ENCODE measurements around the gene DLGAP1.
"Not testable (repeated sequence)": the region's sequence is repeated elsewhere in the genome, so short reads cannot be mapped to it uniquely, and the experiment has no call there.

The DLGAP1 gene

DNA sequence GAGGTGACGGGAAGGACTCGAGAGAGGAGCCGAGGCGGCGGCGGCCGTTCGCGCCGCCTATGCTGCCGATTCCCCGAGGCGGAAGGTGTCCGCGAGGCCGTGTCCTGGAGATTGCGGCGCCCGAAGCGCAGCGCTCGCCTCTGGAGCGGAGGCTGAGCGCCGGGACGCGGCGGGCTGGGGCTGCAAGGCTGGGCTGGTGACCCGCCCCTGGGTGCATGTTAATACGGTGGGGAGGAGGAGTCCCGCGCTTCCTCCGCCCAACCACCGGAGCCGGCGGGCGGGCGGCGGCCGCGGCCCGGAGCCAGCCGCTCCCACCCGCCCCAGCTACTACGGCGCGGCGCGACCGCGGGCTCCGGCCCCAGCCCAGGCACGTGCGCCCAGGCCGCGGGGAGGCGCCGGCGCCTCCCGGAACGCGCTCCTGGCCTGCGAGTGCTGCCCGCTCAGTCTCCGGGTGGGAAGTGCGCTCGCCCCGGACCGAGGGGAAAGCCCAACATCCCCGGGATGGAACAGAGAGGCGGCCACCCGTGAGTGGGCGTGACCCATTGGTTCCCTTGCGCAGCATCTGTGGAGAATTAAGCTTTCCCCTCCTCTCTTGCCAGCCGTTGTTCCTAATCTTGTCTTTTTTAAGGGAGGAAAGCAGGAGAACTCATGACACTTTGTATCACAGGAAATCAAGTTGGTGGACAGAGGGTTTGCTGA is at the start of gene DLGAP1:
Gene DLGAP1 (minus strand): TSS at position 195 of the 699 bp plus-strand sequence.
- no peak for DNase-seq (ENCODE audit: low spot score)

DNA sequence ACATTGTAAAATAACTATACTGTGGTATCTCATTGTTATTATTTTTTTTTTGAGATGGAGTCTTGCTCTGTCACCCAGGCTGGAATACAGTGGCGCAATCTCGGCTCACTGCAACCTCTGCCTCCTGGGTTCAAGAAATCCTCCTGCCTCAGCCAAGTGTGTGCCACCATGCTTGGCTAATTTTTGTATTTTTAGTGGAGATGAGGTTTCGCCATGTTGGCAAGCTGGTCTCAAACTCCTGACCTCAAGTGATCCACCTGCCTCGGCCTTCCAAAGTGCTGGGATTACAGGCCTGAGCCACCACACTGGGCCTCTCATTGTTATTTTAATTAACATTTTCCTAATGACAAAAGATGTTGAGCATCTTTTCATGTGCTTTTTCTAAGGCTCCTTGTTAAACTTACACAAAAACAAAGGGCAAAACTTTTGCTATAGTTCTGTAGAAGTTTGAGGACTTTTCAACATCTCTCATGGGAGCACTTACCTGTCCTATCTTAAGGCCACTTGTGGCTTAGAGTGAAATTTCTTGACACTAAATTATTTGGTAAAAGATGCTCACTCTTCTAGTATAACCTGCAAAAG is 39.7 kb upstream of the DLGAP1 start:
- not testable (repeated sequence) for DNase-seq (ENCODE audit: low spot score)

DNA sequence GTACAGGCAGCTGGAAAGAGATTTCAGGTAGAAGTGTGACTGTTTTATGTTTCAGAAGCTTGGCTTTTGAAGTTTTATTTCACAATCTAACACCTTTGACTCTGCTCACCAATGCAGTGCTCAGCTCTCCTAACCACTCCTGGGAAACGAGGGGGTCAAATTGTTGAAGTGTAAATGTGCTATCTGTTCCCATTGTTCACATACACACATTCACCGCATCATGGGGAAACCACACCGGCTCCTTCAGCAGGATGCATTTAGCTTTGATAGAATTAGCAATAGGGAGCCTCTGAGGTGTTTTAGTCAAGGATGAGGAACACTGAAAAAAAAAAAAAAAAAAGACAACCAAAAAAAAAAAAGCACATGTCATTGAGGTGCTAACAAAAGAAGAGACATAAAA is 13.4 kb upstream of the DLGAP1 start:
- DNase-seq (ENCODE audit: low spot score): no peak

GRCh38 chr18:4454537-4455112 is 482 bp downstream of the DLGAP1 start:
- no peak for DNase-seq (ENCODE audit: low spot score)

DNA sequence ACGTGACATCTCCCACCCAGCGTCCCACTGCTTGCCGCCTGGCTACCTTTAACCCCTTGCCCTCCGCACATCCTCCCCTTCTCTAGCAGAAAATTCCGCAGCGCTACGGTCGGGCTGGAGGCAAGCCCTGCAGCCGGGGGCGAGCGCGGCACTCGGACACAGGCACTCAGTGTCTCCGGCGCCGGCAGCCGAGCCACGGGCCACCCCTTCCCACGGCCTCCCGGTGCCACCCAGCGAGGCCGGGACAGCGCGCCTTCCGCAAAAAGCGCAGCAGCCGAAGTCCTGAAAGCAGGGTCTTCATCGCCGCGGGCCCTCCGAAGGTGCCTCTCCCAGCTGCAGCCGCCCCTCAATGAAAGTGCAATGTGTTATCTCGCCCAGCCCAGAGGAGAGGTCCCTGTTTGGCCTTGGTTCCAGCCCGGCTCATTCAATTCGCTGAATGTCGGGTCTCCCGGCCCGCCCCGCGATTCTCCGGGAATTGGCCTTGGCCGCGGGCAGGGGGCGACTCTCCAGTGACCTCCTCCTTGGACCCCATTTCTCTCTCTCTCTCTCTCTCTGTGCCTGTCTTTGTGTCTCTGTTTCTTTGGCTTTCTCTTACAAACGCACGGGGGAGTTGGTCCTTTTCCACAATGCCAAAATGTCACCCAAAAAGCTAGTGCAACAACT is 1.1 kb downstream of the DLGAP1 start:
- no peak for DNase-seq (ENCODE audit: low spot score)

GRCh38 chr18:4453567-4453873 is 1.6 kb downstream of the DLGAP1 start:
- no peak for DNase-seq (ENCODE audit: low spot score)

GRCh38 chr18:4450065-4450658 is 4.9 kb downstream of the DLGAP1 start:
- DNase-seq (ENCODE audit: low spot score): no peak

- DNase-seq (ENCODE audit: low spot score): no peak
These were observed 9.2 kb downstream of the DLGAP1 start for GRCh38 chr18:4445902-4446301.

GRCh38 chr18:4444306-4444705 is 10.8 kb downstream of the DLGAP1 start:
- DNase-seq (ENCODE audit: low spot score): no peak

GRCh38 chr18:4441098-4441497 is 14.0 kb downstream of the DLGAP1 start:
- no peak for DNase-seq (ENCODE audit: low spot score)

GRCh38 chr18:4438938-4439337 is 16.2 kb downstream of the DLGAP1 start:
- no peak for DNase-seq (ENCODE audit: low spot score)

- no peak for DNase-seq (ENCODE audit: low spot score)
These were observed 21.4 kb downstream of the DLGAP1 start for GRCh38 chr18:4433717-4434116.

DNA sequence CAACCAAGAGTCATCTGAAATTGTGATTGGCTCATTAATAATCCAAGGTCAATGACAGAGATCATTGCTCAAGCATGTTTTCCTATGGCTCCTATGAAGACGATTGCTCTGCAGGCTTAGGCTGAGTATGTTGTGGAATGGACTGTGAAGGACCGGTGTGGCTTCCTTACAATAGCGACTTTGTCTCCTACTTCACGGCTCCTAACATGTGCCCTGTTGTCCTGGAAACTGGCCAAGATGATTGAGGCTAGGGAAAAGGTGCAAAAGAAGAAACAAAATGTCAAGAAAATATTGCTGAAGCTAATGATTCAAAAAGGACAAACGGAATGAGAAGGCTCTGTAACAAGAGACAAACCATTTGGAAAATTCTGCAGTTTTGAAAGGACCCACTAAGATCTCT is 24.3 kb downstream of the DLGAP1 start:
- no peak for DNase-seq (ENCODE audit: low spot score)

DNA sequence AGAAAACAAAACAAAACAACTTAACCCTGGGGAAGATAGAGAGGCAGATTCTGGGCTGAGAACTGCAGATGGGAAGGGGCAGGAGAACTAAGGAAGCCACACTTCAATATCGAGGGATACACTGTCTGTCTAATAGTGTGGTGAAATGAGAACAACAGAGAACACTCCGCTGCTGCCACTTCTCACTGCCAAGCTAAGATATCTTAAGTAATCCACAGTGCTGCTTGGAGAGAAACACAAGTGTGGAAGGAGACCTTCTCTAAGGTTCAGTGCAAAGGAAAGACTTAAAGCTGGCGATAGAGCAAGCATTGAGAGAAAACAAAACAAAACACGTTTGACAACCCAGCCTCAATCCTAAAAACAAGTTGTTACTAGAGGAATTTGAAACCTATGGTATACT is 37.4 kb downstream of the DLGAP1 start:
- no peak for DNase-seq (ENCODE audit: low spot score)

DNA sequence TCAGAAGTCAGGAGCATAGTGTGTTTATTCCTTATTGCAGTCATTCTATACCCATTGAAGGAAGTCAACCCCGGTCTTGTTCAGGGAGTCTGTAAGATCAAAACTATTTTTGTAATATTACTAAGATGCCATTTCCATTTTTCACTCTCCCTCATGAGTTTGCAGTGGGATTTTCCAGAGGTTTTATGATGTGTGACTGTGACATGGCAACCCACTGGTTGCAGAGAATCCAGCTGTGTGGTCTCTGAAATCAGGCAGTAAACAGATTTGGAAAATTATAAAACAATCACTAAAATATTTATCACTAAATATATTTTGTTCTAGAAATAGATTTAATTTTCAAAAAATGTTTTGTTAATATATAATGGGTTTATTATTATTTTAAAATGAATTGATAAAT is 38.1 kb downstream of the DLGAP1 start:
- no peak for DNase-seq (ENCODE audit: low spot score)

DNA sequence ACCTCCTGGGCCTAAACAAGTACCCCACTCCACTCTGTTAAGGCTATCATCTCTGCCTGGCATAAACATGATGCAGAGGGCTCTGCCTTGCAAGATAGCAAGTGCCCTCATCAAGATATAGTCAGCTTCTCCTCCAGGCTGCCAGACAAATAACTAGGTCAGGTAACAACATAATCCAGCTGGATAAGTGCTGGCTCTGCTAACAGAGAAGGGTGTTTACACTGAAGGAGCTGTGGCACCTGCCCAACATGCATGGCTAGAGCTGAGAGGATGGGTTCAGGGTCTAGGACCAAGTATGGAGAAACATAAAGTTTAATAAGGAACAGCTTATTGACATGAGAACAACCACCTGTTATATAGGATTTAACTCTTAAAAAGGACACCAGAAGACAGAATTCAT is 42.8 kb downstream of the DLGAP1 start:
- DNase-seq (ENCODE audit: low spot score): no peak

GRCh38 chr18:4406856-4407255 is 48.3 kb downstream of the DLGAP1 start:
- no peak for DNase-seq (ENCODE audit: low spot score)

DNA sequence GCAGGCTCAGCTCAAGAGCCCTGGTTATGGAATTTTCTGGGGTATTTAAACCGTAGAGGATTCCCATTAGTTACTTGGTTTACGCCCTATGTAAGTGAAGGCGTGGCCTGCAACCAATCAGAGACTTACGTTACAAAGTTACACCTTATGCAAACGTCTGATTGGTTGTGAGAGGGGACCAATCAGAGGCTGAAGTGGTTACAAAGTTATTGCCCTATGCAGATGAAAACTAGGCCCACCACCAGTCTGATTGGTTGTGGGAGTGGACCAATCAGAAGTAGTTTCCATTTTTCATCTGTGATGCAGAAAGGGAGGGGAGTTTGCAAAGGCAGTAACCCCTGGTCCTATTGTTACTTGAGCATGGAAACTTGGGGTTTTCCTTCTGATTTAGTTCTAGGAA is 49.1 kb downstream of the DLGAP1 start:
- no peak for DNase-seq (ENCODE audit: low spot score)

DNA sequence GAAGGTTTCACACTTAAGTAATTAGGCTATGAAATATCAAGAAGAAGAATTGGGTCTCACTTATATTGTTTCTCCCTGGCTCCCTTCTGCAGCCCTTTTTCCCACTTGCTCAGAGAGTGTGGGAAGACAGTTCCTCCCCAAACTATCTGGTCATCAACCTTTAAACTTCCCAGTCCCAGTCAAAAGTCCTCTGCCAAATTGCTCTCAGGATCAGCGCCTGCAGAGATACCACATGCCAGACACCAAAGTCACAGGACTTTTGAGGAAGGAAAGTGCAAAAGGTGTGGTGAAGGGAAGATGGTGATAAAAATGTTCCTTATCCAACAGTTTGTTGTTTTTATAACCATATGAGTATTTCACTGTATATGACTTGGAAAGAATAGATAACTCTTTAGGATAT is 51.3 kb downstream of the DLGAP1 start:
- no peak for DNase-seq (ENCODE audit: low spot score)

- DNase-seq (ENCODE audit: low spot score): no peak
These were observed 54.2 kb downstream of the DLGAP1 start for GRCh38 chr18:4400911-4401310.

DNA sequence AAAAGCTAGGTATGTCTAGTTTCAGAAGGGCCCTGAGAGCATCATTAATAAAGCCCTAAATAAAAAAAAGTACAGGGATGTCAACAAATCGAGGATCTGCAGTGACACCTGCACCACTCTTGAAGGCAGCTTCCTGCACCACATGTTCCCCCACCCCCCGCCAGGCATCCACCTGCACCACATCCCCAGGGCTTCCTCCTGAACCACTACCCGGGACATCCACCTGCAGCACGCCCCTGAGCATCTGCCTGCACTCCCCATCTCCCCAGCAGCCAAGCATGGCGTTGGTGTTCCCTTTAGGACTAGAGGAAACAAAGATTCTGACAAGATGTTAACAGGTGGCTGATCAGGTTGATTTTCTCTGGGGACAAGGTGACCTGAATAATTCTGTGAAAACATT is 55.2 kb downstream of the DLGAP1 start:
- DNase-seq (ENCODE audit: low spot score): no peak

GRCh38 chr18:4394700-4395099 is 60.4 kb downstream of the DLGAP1 start:
- DNase-seq (ENCODE audit: low spot score): no peak

DNA sequence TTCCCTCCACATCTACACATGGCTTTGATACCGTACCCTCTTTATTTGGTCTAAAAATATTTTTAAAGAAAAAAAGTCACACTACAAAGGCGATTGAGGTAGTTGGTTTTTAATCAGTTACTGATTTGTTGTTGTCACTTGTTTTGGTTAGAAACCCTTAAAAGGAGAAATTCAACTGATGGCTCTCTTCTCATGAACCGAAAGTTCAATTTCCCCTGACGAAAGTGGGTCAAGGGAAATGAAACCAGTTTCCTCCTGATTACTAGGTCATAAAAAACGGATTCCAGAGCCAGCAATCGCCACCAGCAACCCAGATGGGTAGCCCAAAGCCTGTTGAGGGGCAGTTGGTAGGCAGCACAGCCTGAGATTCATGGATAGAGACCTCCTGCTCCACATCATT is 63.2 kb downstream of the DLGAP1 start:
- DNase-seq (ENCODE audit: low spot score): no peak

Measured in germinal center (tissue), 1 donor.